MM.1S (cell line): Measurements from ENCODE around the gene SLC7A1.

ENCODE experiments used
- DNase-seq: peaks from one replicate; pipeline ENCODE4 v3.0.0-alpha.2; 2015
- H2AFZ ChIP-seq: fragments of 300-600 bp; sonication (generic); 2 replicates; pipeline ENCODE4 v1.6.0; 2016; ENCODE audit warnings: antibody characterized with exemption, low read length
- H3F3A ChIP-seq: fragments of 300-600 bp; sonication (generic); 2 replicates; pipeline ENCODE4 v1.6.1; 2016; ENCODE audit warnings: mild to moderate bottlenecking, antibody characterized with exemption, low read length, moderate library complexity, mixed read lengths; ENCODE audit not compliant: insufficient read depth
- H3K27ac ChIP-seq: fragments of 300-600 bp; sonication (generic); 2 replicates; pipeline ENCODE4 v1.5.1; 2016; ENCODE audit warnings: mild to moderate bottlenecking, low read length
- H3K27me3 ChIP-seq: fragments of 300-600 bp; sonication (generic); replicated peaks from 2 replicates; pipeline ENCODE4 v1.6.0; 2016; ENCODE audit warnings: low read length; ENCODE audit not compliant: insufficient read depth
- H3K36me3 ChIP-seq: fragments of 300-600 bp; sonication (generic); replicated peaks from 2 replicates; pipeline ENCODE4 v1.6.1; 2016; ENCODE audit warnings: mild to moderate bottlenecking, low read length, mixed read lengths; ENCODE audit not compliant: insufficient read depth
- H3K4me1 ChIP-seq: fragments of 300-600 bp; sonication (generic); 2 replicates; pipeline ENCODE4 v1.6.1; 2016; ENCODE audit warnings: low read length, mixed read lengths
- H3K4me2 ChIP-seq: fragments of 300-600 bp; sonication (generic); 2 replicates; pipeline ENCODE4 v1.6.0; 2016; ENCODE audit warnings: low read depth, low read length
- H3K4me3 ChIP-seq: fragments of 300-600 bp; sonication (generic); 2 replicates; pipeline ENCODE4 v1.5.1; 2016; ENCODE audit warnings: low read length, mixed read lengths
- H3K79me2 ChIP-seq: fragments of 300-600 bp; sonication (generic); 2 replicates; pipeline ENCODE4 v1.6.1; 2016; ENCODE audit warnings: mixed run types, low read length, mixed read lengths
- H3K9ac ChIP-seq: fragments of 300-600 bp; sonication (generic); 2 replicates; pipeline ENCODE4 v1.6.1; 2016; ENCODE audit warnings: low read length, mixed read lengths
- H3K9me2 ChIP-seq: fragments of 300-600 bp; sonication (generic); replicated peaks from 2 replicates; pipeline ENCODE4 v1.6.1; 2016; ENCODE audit warnings: mild to moderate bottlenecking, low read length, mixed read lengths; ENCODE audit not compliant: insufficient read depth
- H3K9me3 ChIP-seq: fragments of 300-600 bp; sonication (generic); replicated peaks from 2 replicates; pipeline ENCODE4 v1.6.1; 2016; ENCODE audit warnings: mild to moderate bottlenecking, low read length, mixed read lengths; ENCODE audit not compliant: insufficient read depth
- H4K20me1 ChIP-seq: fragments of 300-600 bp; sonication (generic); 2 replicates; pipeline ENCODE4 v1.6.1; 2016; ENCODE audit warnings: mild to moderate bottlenecking, low read length, moderate library complexity, mixed read lengths; ENCODE audit not compliant: insufficient read depth
- EZH2 ChIP-seq: fragments of 300-600 bp; sonication (generic); optimal IDR thresholded peaks from 2 replicates; pipeline ENCODE3; 2017; ENCODE audit warnings: low read depth, mild to moderate bottlenecking, antibody characterized with exemption, low read length, mixed read lengths
- EZH2phosphoT487 ChIP-seq: fragments of 300-600 bp; sonication (generic); IDR thresholded peaks from 2 replicates; pipeline ENCODE4 v1.6.1; 2018; ENCODE audit warnings: antibody characterized with exemption, low read length
- TF ChIP-seq, protein P1 (sequence below): fragments of 300-600 bp; sonication (generic); IDR thresholded peaks from 2 replicates; pipeline ENCODE4 v1.5.1; 2016; ENCODE audit warnings: antibody characterized with exemption, low read length, mixed read lengths

The SLC7A1 gene

DNA sequence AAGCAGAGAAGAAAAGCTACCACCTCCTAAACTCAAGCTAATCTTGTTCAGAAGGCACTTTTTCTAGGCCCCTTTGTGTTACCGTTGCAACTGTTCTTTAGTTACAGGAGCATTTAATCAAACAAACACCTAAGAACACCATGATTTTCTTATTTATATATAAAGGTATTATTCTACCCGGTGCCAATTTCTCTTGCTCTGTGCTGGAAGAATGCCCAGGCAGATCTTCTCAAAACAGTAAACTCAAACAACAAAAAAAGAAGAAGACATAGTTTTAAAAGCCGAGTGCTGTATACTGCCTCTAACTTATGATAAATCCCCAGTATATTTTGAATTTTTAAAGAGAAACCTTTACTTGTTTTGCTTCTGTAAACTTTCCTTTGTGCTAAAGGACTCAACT lies 20.4 kb downstream of the SLC7A1 start:
- no peak overlapping the region for H3K4me2 ChIP-seq
- no peaks in the 10 kb centered on the region for H3K4me1 ChIP-seq
- H3K9ac ChIP-seq = no peak overlapping the region
- no peak overlapping the region for H3K4me3 ChIP-seq
- no peak overlapping the region for H3K27ac ChIP-seq
- no peaks in the 10 kb centered on the region for H4K20me1 ChIP-seq
- H3K27me3 ChIP-seq = no peaks in the 10 kb centered on the region
- no peak for TF ChIP-seq EZH2
- TF ChIP-seq, protein P1, sequence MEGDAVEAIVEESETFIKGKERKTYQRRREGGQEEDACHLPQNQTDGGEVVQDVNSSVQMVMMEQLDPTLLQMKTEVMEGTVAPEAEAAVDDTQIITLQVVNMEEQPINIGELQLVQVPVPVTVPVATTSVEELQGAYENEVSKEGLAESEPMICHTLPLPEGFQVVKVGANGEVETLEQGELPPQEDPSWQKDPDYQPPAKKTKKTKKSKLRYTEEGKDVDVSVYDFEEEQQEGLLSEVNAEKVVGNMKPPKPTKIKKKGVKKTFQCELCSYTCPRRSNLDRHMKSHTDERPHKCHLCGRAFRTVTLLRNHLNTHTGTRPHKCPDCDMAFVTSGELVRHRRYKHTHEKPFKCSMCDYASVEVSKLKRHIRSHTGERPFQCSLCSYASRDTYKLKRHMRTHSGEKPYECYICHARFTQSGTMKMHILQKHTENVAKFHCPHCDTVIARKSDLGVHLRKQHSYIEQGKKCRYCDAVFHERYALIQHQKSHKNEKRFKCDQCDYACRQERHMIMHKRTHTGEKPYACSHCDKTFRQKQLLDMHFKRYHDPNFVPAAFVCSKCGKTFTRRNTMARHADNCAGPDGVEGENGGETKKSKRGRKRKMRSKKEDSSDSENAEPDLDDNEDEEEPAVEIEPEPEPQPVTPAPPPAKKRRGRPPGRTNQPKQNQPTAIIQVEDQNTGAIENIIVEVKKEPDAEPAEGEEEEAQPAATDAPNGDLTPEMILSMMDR = no peak
- TF ChIP-seq EZH2phosphoT487 = no peak
- no peaks in the 10 kb centered on the region for H3K36me3 ChIP-seq
- no peaks in the 10 kb centered on the region for H3K9me2 ChIP-seq
- no peaks in the 10 kb centered on the region for H3K9me3 ChIP-seq
- peaks cover 96% of the 10 kb centered on the region for H3K79me2 ChIP-seq
- DNase-seq = no peak
- no peak overlapping the region for H2AFZ ChIP-seq
- no peaks in the 10 kb centered on the region for H3F3A ChIP-seq

- Histone ChIP-seq H3K27ac (no peak overlapping the region), H3K4me1 (no peaks in the 10 kb centered on the region), H3K4me2 (no peak overlapping the region), H3K36me3 (no peaks in the 10 kb centered on the region), H2AFZ (no peak overlapping the region), H3K27me3 (no peaks in the 10 kb centered on the region), H3K9me3 (no peaks in the 10 kb centered on the region), H3K9me2 (no peaks in the 10 kb centered on the region), H3K79me2 (peaks cover 98% of the 10 kb centered on the region), H3F3A (no peaks in the 10 kb centered on the region), H3K9ac (no peak overlapping the region), H4K20me1 (no peaks in the 10 kb centered on the region), H3K4me3 (no peak overlapping the region)
- TF ChIP-seq, protein P1 = no peak
- TF ChIP-seq EZH2phosphoT487 (no peak), EZH2 (no peak)
- DNase-seq = no peak
Observed at GRCh38 chr13:29573190-29573589, 22.3 kb downstream of the SLC7A1 start.

DNA sequence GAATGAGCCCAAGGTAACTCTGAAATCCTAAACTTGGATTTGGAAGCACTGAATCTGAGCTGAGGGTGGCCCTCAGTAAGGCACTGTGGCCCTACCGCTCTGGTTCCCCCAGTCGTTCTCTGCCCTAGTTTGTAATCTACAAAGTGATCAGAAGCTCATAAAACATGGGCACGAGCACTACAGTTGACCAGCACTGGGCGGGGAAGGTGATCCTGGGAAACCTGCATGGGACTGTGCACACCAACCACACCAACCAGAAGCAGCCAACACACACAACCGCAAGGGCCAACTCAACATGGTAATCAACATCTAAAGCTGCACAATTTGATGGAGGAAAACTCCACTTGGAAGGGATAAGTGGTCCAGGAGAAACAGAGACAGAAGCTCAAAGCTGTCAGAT lies 22.9 kb downstream of the SLC7A1 start:
- Histone ChIP-seq H3K4me1 (no peaks in the 10 kb centered on the region), H3K4me3 (no peak overlapping the region), H3F3A (no peaks in the 10 kb centered on the region), H3K36me3 (no peaks in the 10 kb centered on the region), H3K9ac (no peak overlapping the region), H3K4me2 (no peak overlapping the region), H3K27ac (no peak overlapping the region), H3K9me3 (no peaks in the 10 kb centered on the region), H3K27me3 (no peaks in the 10 kb centered on the region), H3K79me2 (peaks cover 98% of the 10 kb centered on the region), H3K9me2 (no peaks in the 10 kb centered on the region), H2AFZ (no peak overlapping the region), H4K20me1 (no peaks in the 10 kb centered on the region)
- TF ChIP-seq, protein P1 = no peak
- TF ChIP-seq EZH2 (no peak), EZH2phosphoT487 (no peak)
- DNase-seq = no peak
